SK-N-SH (cell line): ENCODE results near the gene MAP3K5.

Source experiments
- CTCF ChIP-seq: fragments of 200-600 bp; sonication (generic); IDR thresholded peaks from 2 replicates; pipeline ENCODE4 v1.6.1; 2017; ENCODE audit warnings: antibody characterized with exemption, mild to moderate bottlenecking, moderate library complexity
- NRF1 ChIP-seq: IDR thresholded peaks from 2 replicates; pipeline ENCODE4 v1.6.1; 2012; ENCODE audit warnings: low read depth, mild to moderate bottlenecking, low read length
- POLR2AphosphoS5 ChIP-seq: IDR thresholded peaks from 2 replicates; pipeline ENCODE4 v1.6.1; 2012; ENCODE audit warnings: low read depth, low read length
- YY1 ChIP-seq: IDR thresholded peaks from 2 replicates; pipeline ENCODE4 v1.4.0; 2012; ENCODE audit warnings: low read depth, mild to moderate bottlenecking

DNA sequence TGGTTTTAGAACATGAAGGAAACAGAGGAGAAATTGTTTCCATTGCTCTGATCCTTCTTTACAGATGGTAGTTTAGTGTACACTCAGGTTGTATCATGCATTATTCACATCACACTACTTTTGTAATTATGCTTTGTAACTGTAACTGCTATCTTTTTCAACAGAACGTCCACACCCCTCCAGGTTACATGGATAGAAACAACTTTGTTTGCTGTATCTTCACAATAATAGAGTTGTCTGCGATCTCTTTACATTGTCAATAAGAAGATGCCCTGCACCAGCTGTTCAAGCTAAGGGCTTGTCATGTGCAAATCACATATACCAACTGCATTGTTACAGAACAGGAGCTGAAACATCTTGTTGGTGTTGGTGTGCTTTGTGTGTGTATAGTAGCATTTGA lies 174.2 kb downstream of the MAP3K5 start:
- TF ChIP-seq CTCF (no peak), NRF1 (no peak), YY1 (no peak), POLR2AphosphoS5 (no peak)
